Activated naive CD4-positive, alpha-beta T cell treated with Interleukin-2 at 50 U/mL for 16 hours (primary cell): Measurements from ENCODE around the gene CNIH4.
"Not testable (repeated sequence)": the region's sequence is repeated elsewhere in the genome, so short reads cannot be mapped to it uniquely, and the experiment has no call there.

Experiments used
- DNase-seq: peaks from one replicate; pipeline ENCODE4 v3.0.0-alpha.2; 2020

CNIH4 gene

GRCh38 chr1:224404916-224405603, 48.4 kb downstream of the CNIH4 start:
- DNase-seq: no peak

- DNase-seq: no peak
These were observed 48.9 kb downstream of the CNIH4 start for GRCh38 chr1:224405604-224405970.

GRCh38 chr1:224406216-224406615, 49.5 kb downstream of the CNIH4 start:
- no peak for DNase-seq

GRCh38 chr1:224407571-224408293, 51.1 kb downstream of the CNIH4 start:
- no peak for DNase-seq

- no peak for DNase-seq
These were observed 51.6 kb downstream of the CNIH4 start for GRCh38 chr1:224408294-224408590.

- no peak for DNase-seq
These were observed 55.1 kb downstream of the CNIH4 start for GRCh38 chr1:224411766-224412165.

GRCh38 chr1:224420106-224420505, 63.4 kb downstream of the CNIH4 start:
- DNase-seq: no peak

- DNase-seq: no peak
These were observed 68.7 kb downstream of the CNIH4 start for GRCh38 chr1:224425279-224425884.

GRCh38 chr1:224426869-224427268, 70.2 kb downstream of the CNIH4 start:
- not testable (repeated sequence) for DNase-seq

GRCh38 chr1:224427346-224427745, 70.7 kb downstream of the CNIH4 start:
- DNase-seq: no peak

GRCh38 chr1:224428713-224429112, 72.0 kb downstream of the CNIH4 start:
- not testable (repeated sequence) for DNase-seq
